Fibroblast of peridontal ligament (primary cell): ENCODE results near the gene ATP6V1E1.

ENCODE experiments used
- DNase-seq: peaks from one replicate; pipeline ENCODE4 v3.0.0-alpha.2; 2010; ENCODE audit errors: extremely low read depth

Gene ATP6V1E1

DNA sequence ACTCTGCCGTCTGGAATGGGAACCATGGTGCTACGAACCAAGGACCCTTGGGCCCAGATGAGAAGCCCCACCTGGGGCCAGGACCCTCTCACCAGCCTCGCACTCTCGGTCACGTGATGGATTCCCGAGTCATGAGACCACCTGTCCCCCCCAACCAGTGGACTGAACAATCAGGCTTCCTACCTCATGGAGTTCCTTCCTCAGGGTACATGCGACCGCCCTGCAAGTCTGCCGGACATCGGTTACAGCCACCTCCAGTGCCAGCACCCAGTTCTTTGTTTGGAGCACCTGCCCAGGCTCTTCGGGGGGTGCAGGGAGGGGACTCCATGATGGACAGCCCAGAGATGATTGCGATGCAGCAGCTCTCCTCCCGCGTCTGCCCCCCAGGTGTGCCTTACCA, 86.1 kb downstream of the ATP6V1E1 start:
- no peak for DNase-seq
